K562 (cell line): ENCODE results near the gene PLCL1. TPM values are rescaled to one million over a fixed set of nuclear protein-coding genes. Genes with fewer than 3 reads are reported as not detected.
A peak's percentile ranks its signal among the peaks of the same experiment; 100 is the strongest.

Source experiments
- ATAC-seq: fragments of 200-7000 bp; cut with Tn5 transposase; 3 replicates; pipeline ENCODE4 v1.9.1; 2020; ENCODE audit warnings: moderate library complexity
- BruUV-seq: library from RNA; stranded (reverse); fragments of 400-500 nt; replicated peaks from 2 replicates; lab custom pipeline; 2021; lab: Mats Ljungman, UMichigan
- CTCF ChIA-PET: fragments of 300-600 bp; formaldehyde crosslinking; extraction: SDS; loops from one replicate; lab custom pipeline; 2021; ENCODE audit warnings: low intra/inter-chr PET ratio; lab: Yijun Ruan, JAX
- POLR2A ChIA-PET: fragments of 300-600, 350-650 bp; sonication (Branson Sonifier 250); formaldehyde crosslinking; extraction: SDS; loops from one replicate; lab custom pipeline; 2021; ENCODE audit warnings: antibody characterized with exemption, inconsistent platforms; lab: Yijun Ruan, JAX
- DNase-seq, 4 experiments: peaks; one replicate each; pipeline versions ENCODE4 v3.0.0 to v3.0.0-alpha.2; 2011 to 2018; ENCODE audit warnings: low spot score in 3 of 4, mixed read lengths in 3 of 4; ENCODE audit errors: extremely low read depth in 1 of 4
- FAIRE-seq: peaks from 2 replicates; lab custom pipeline; 2011; peaks lifted over from hg19 to GRCh38; lab: Jason Lieb, UNC
- H2AFZ ChIP-seq: 2 replicates; pipeline ENCODE4 v1.6.0; 2011; ENCODE audit warnings: low read depth, low read length, control low read depth, inconsistent platforms
- H3K27ac ChIP-seq: fragments of 200-600 bp; 3 replicates; pipeline ENCODE4 v1.8.0; 2011; ENCODE audit warnings: low read depth, mild to moderate bottlenecking, control low read depth, inconsistent platforms, low read length, moderate library complexity, mixed read lengths; ENCODE audit errors: extremely low read depth
- H3K27me3 ChIP-seq, 2 experiments: fragments of 300-600 bp in 1 of 2; 2 replicates in 1 of 2; 3 replicates in 1 of 2; pipeline versions ENCODE4 v1.6.0 to v1.8.0; 2011; ENCODE audit warnings: inconsistent platforms in 2 of 2, low read length in 2 of 2, mild to moderate bottlenecking in 1 of 2, mixed read lengths in 1 of 2, moderate library complexity in 1 of 2; ENCODE audit not compliant: control insufficient read depth in 2 of 2, insufficient read depth in 2 of 2
- H3K36me3 ChIP-seq: fragments of 300-600 bp; 3 replicates; pipeline ENCODE4 v1.8.0; 2011; ENCODE audit warnings: mild to moderate bottlenecking, low read length, inconsistent platforms; ENCODE audit not compliant: control insufficient read depth, insufficient read depth
- H3K4me1 ChIP-seq, 2 experiments: fragments of 200-600 bp in 1 of 2; replicated peaks in 1 of 2; 2 replicates in 1 of 2; 3 replicates in 1 of 2; pipeline versions ENCODE4 v1.5.1 to v1.8.0; 2011; ENCODE audit warnings: inconsistent platforms in 2 of 2, low read length in 2 of 2, mild to moderate bottlenecking in 1 of 2, mixed read lengths in 1 of 2, moderate library complexity in 1 of 2; ENCODE audit not compliant: control insufficient read depth in 2 of 2, insufficient read depth in 2 of 2
- H3K4me2 ChIP-seq: 2 replicates; pipeline ENCODE4 v1.6.1; 2011; ENCODE audit warnings: low read length, control low read depth, inconsistent platforms, mixed read lengths; ENCODE audit not compliant: insufficient read depth
- H3K4me3 ChIP-seq: fragments of 200-600 bp; sonication (generic), shearing (Covaris generic); 2 replicates; pipeline ENCODE4 v1.5.1; 2016; ENCODE audit warnings: control low read depth, inconsistent platforms
- H3K79me2 ChIP-seq: fragments of 200-600 bp; 3 replicates; pipeline ENCODE4 v1.8.0; 2011; ENCODE audit warnings: low read length, inconsistent platforms; ENCODE audit not compliant: control insufficient read depth, insufficient read depth
- H3K9ac ChIP-seq, 2 experiments: 2 replicates each; pipeline versions ENCODE4 v1.6.0 to v1.6.1; 2011; ENCODE audit warnings: low read depth in 2 of 2, low read length in 2 of 2, control low read depth in 1 of 2, inconsistent platforms in 1 of 2, mild to moderate bottlenecking in 1 of 2, mixed read lengths in 1 of 2; ENCODE audit not compliant: insufficient read depth in 1 of 2
- H3K9me1 ChIP-seq: one replicate; pipeline ENCODE4 v1.6.0; 2011; ENCODE audit warnings: inconsistent platforms, mild to moderate bottlenecking, low read length, moderate library complexity; ENCODE audit not compliant: control insufficient read depth, insufficient read depth
- H3K9me3 ChIP-seq: replicated peaks from 2 replicates; pipeline ENCODE4 v1.5.1; 2011; ENCODE audit warnings: low read depth, low read length, inconsistent platforms; ENCODE audit not compliant: control insufficient read depth, insufficient read depth
- H4K20me1 ChIP-seq: replicated peaks from 2 replicates; pipeline ENCODE4 v1.6.1; 2011; ENCODE audit warnings: low read length, inconsistent platforms, mixed read lengths; ENCODE audit not compliant: control insufficient read depth, insufficient read depth
- ARID1B ChIP-seq: fragments of 450-650 bp; IDR thresholded peaks from 2 replicates; pipeline ENCODE4 v1.6.1; 2016; ENCODE audit warnings: antibody characterized with exemption, mild to moderate bottlenecking, inconsistent platforms
- CBFA2T3 ChIP-seq: fragments of 450-650 bp; IDR thresholded peaks from 2 replicates; pipeline ENCODE4 v1.6.1; 2017
- EP300 ChIP-seq: IDR thresholded peaks from 2 replicates; pipeline ENCODE4 v1.6.1; 2012; ENCODE audit warnings: low read length, improper control_type of control experiment
- ETS1 ChIP-seq: conservative IDR thresholded peaks from 2 replicates; pipeline ENCODE4 v1.6.1; 2011; ENCODE audit warnings: low read depth, mild to moderate bottlenecking, low read length; ENCODE audit not compliant: control insufficient read depth
- FOSL1 ChIP-seq: fragments of 200-800 bp; sonication (Bioruptor generic); conservative IDR thresholded peaks from 2 replicates; pipeline ENCODE4 v1.6.1; 2016; ENCODE audit warnings: missing genetic modification characterization, missing compliant biosample characterization
- FOXP1 ChIP-seq: sonication (generic); formaldehyde crosslinking; IDR thresholded peaks from 2 replicates; pipeline ENCODE4 v1.8.0; 2022; ENCODE audit warnings: mild to moderate bottlenecking, missing genetic modification reagents
- HLTF ChIP-seq: fragments of 450-650 bp; IDR thresholded peaks from 2 replicates; pipeline ENCODE4 v1.6.1; 2016
- KLF6 ChIP-seq: fragments of 250-450 bp; sonication (Bioruptor Pico); IDR thresholded peaks from 2 replicates; pipeline ENCODE4 v1.4.0; 2020; ENCODE audit warnings: mild to moderate bottlenecking, moderate library complexity, borderline replicate concordance
- RCOR1 ChIP-seq, 2 experiments: IDR thresholded peaks; 2 replicates each; pipeline ENCODE4 v1.6.1; 2012; ENCODE audit warnings: low read depth in 2 of 2, low read length in 2 of 2, borderline replicate concordance in 1 of 2, improper control_type of control experiment in 1 of 2
- TEAD1 ChIP-seq, 2 experiments: fragments of 450-650 bp in 1 of 2; sonication (generic) in 1 of 2; formaldehyde crosslinking; IDR thresholded peaks; 2 replicates each; pipeline versions ENCODE4 v1.4.0 to v1.8.0; 2020 to 2022; ENCODE audit warnings: mild to moderate bottlenecking in 2 of 2, missing genetic modification reagents in 1 of 2
- WGBS: fragments of 100-300 bp; shearing (Covaris generic); methylation state at CpG from one replicate; pipeline ENCODE4 v1.1.6; 2016; ENCODE audit warnings: low coverage, mixed read lengths; ENCODE audit not compliant: insufficient coverage; ENCODE audit errors: missing lambda C conversion rate; 5-methylcytosine and 5-hydroxymethylcytosine counted together
- in situ Hi-C: fragments of 300-500 bp; cut with MboI; formaldehyde crosslinking; loops from 4 replicates; pipeline ENCODE4 v1.15.0; 2018; ENCODE audit warnings: inconsistent platforms, mixed read lengths
- intact Hi-C: fragments of 100-400 bp; cut with micrococcal nuclease; formaldehyde crosslinking; loops from 2 replicates; pipeline ENCODE4 v1.14.2; 2022
- polyA plus RNA-seq, 8 experiments: library from polyadenylated mRNA; depleted of rRNA in 4 of 8; stranded (reverse) in 5 of 8; unstranded in 3 of 8; fragments of >200 nt; fragmentation: Nextera tagmentation in 2 of 8; fragmentation: Illumina TruSeq in 1 of 8; extraction: Ambion mirVana in 2 of 8; extraction: Trizol in 1 of 8; gene quantifications; 2 replicates each; pipeline versions ENCODE4 v1.2.1 to v1.2.3, GENCODE V29; 2011 to 2014; ENCODE audit warnings: inconsistent platforms in 1 of 8, missing spikeins in 1 of 8
- total RNA-seq, 7 experiments: library from RNA; depleted of rRNA in 6 of 7; stranded (reverse); fragments of >200 nt in 6 of 7; fragmentation: Illumina TruSeq in 2 of 7; extraction: Trizol in 2 of 7; gene quantifications; 2 replicates each; pipeline versions ENCODE4 v1.2.1 to v1.2.3, GENCODE V29; 2011 to 2021; ENCODE audit warnings: low replicate concordance in 1 of 7

The PLCL1 gene
- total and polyA plus RNA-seq, 9 of the 15 experiments (the other 6 are each of a cell fraction or from before 2014, with no cell fraction given): 2.0 to 17.7 (median 8.6) TPM

DNA sequence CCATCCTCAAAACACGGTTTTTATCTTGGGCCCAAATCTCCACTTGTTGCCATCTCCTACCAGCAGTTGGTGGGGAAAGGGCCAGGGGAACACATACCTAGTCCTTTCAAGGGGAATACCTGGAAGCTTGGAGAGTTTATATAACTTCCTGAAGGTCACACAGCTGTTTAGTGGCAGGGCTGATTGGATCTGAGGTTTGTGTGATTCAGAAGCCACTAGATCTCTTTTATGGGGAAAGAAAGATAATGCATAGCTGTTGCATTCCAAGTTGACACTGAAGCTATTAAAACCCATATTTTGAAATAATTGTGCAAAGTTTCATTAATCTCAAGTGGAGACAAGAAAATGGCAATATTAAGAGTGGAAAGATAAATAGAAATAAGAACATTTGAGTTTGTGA lies 134.2 kb downstream of the PLCL1 start (continued):
- TF ChIP-seq TEAD1 (CRISPR knock-in tag; IDR thresholded peaks at IDR 0.05) (0 out of 4 replicates have a peak, but pooled peaks of 1 of the 2 experiments have one; percentile 28), KLF6 (CRISPR knock-in tag) (no peak), HLTF (no peak), EP300 (peak; percentile 26; the same call in 1 of the 2 replicates), ETS1 (no peak), FOXP1 (CRISPR knock-in tag) (no peak), RCOR1 (IDR thresholded peaks at IDR 0.05; ENCODE audit: borderline replicate concordance in 1 of 2, low read depth in 2 of 2, low read length in 2 of 2) (peak in 1 of 2 experiments; percentile 25; a peak in 1 of 4 replicates), ARID1B (peak; percentile 56), FOSL1 (tag) (peak; percentile 87)

DNA sequence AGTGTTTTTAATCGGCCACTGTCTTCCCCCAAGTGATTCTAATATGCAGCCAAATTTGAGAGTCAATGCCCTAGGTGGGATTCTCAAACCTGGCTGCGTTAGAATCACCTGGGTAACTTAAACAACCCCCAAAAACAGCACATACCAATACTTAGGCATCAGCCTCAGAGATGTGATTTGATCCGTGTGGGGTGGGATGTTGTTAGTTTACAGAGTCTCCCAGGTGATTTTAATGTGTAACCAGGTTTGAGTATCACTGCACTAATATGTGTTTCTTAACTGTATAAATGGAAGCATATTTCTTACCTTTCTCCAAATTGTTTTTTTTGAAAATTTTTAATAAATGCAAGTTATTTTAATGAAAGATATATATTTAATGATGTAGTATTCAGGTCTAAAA lies 135.4 kb downstream of the PLCL1 start:
- H3K9ac ChIP-seq: no peak overlapping the region
- no peak for DNase-seq
- no peak overlapping the region for H3K4me3 ChIP-seq
- no peak overlapping the region for H2AFZ ChIP-seq
- in situ Hi-C loops (loop anchor here (10.0 kb wide), 1 partner anchor 125 kb away; no protein-coding TSS in a partner anchor), intact Hi-C loops (no loop called here)
- ChIA-PET CTCF (no interaction called here), POLR2A (no interaction called here)
- no TSS peak for BruUV-seq
- no peak overlapping the region for H3K27ac ChIP-seq
- no peak for TF ChIP-seq CBFA2T3
- no peaks in the 10 kb centered on the region for H3K27me3 ChIP-seq
- H3K9me3 ChIP-seq: no peaks in the 10 kb centered on the region
- WGBS: 63% methylated on average over 3 of the region's 3 CpGs
- H4K20me1 ChIP-seq: no peaks in the 10 kb centered on the region
- no peaks in the 10 kb centered on the region for H3K9me1 ChIP-seq
- H3K79me2 ChIP-seq: peaks cover 98% of the 10 kb centered on the region
- FAIRE-seq: no peak
- no peak overlapping the region for H3K4me2 ChIP-seq
- no peaks in the 10 kb centered on the region for H3K36me3 ChIP-seq
- H3K4me1 ChIP-seq: peaks cover 7 to 32% of the 10 kb centered on the region in 2 experiments; a peak in 4 of 5 replicates
- ATAC-seq: no peak
